ENCODE results near the gene ST8SIA6.
"Not testable (repeated sequence)": the region's sequence is repeated elsewhere in the genome, so short reads cannot be mapped to it uniquely, and the experiment has no call there.

GRCh38 chr10:17321957-17322356, 132.4 kb downstream of the ST8SIA6 start:
- TF ChIP-seq CTCF (tag by site-specific recombination; IDR thresholded peaks at IDR 0.05); ZNF146 (tag by site-specific recombination; IDR thresholded peaks at IDR 0.05); YY1 (tag by site-specific recombination; IDR thresholded peaks at IDR 0.05); ZBTB26 (tag by site-specific recombination; optimal IDR thresholded peaks at IDR 0.05): not testable (repeated sequence)

Data from HEK293 (cell line).